GM12873 (cell line): Measurements from ENCODE around the gene PPEF1.

Experiments
- CTCF ChIP-seq: IDR thresholded peaks from 2 replicates; pipeline ENCODE4 v1.5.1; 2012; ENCODE audit warnings: low read depth, mild to moderate bottlenecking, moderate library complexity, low read length, control low read depth; ENCODE audit not compliant: insufficient read depth; ENCODE audit errors: missing control alignments

The PPEF1 gene

DNA sequence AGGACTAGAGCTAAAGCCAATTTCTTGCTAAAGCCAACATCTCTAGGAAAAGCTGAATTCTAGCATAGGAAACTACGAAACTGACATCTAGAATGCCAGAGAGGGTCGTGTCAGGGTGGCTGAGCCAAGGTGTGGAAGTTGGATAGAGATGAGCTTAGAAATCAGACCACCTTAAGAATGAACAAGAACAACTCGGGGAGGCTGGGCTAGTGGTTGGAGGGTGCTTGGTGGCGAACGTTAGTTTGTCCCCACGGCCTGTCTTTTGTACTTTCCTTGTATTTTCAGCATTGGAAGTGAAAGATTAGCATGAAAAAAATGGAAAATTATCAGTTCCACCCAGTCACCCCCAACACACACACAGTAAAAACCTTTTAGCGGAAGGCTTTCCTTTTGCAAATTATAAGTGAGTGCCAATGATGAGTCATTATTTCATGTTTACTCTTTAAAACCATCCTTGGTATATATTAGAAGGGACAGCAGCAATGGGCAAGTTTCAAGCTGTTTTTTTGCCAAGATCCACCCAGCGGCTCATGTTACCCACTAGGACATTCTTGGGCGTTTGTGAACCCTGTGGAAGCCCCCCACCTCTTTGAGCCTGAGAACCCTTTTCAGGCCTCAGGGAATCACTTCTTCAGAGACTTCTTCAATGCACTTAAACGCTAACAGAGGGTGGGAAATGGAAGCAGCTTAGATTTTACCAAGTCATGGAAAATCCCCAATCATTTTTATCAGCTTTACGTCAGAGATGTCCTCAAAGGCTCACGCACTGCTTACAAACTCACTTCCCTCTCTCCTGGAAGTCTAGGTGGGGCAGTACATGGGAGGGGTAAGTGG is 4.9 kb upstream of the PPEF1 start:
- no peak for TF ChIP-seq CTCF

GRCh38 chrX:18709833-18710232 is 2.4 kb downstream of the PPEF1 start:
- no peak for TF ChIP-seq CTCF

- no peak for TF ChIP-seq CTCF
Observed at GRCh38 chrX:18714910-18715309, 7.5 kb downstream of the PPEF1 start.

DNA sequence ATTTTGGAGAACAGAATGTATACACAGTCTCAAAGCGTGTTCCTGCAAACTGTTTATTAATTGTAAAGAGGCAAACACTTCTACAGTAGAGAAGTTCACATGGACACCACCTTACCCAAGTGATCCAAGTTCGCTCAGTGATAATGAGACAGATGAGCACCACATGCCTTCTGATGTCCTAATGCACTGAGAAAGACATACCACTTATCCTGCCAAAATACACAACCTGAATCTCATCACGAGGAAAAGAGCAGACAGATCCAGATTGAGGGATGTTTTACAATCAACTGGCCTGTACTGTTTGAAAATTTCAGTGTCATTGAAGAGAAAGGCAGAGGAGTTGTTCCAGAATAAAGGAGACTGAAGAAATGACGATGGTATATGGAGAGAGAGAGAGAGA is 12.4 kb downstream of the PPEF1 start:
- TF ChIP-seq CTCF: no peak

- no peak for TF ChIP-seq CTCF
Observed at GRCh38 chrX:18721683-18722499, 14.4 kb downstream of the PPEF1 start.

DNA sequence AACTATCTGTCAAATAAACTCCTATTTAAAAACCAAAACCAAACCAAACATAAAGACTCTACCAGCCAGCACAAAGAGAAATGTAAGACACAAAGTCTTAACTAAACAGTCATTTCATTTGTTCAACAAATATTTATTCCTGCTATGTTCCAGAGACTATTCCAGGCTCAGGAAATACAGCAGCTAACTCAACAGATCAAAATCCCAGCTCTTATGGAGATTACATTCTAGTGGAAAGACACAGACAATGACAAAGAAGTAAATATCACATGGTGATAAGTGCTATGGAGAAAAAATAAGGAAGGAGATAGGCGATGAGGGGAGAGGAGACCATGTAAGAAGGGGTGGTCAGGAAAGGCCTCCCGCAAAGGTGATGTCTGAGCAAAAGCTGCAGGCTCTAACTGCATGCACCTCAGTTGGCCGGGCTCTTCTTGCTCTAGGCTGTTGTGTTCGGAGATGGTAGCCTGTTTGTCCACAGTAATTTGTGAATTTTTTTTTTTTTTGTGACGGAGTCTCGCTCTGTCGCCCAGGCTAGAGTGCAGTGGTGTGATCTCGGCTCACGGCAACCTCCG is 15.1 kb downstream of the PPEF1 start:
- no peak for TF ChIP-seq CTCF
